Progenitor cell of endocrine pancreas (in vitro differentiated cells): ENCODE data around the gene MGRN1. TPM values are rescaled to one million over a fixed set of nuclear protein-coding genes. Genes with fewer than 3 reads are reported as not detected.

Source experiments
- DNase-seq: peaks from one replicate; pipeline ENCODE4 v3.0.0; 2021; ENCODE audit warnings: low spot score; ENCODE audit not compliant: unreplicated experiment
- H3K27ac Mint-ChIP-seq: 2 replicates; pipeline ENCODE4 v1.8.0; 2021; ENCODE audit warnings: mild to moderate bottlenecking, moderate library complexity, mixed read lengths
- H3K27me3 Mint-ChIP-seq: 2 replicates; pipeline ENCODE4 v1.8.0; 2021; ENCODE audit warnings: mixed read lengths
- H3K36me3 Mint-ChIP-seq: 2 replicates; pipeline ENCODE4 v1.8.0; 2022; ENCODE audit warnings: mixed read lengths; ENCODE audit not compliant: insufficient read depth
- H3K4me1 Mint-ChIP-seq: 2 replicates; pipeline ENCODE4 v1.8.0; 2021; ENCODE audit warnings: low read depth, mixed read lengths
- H3K4me3 Mint-ChIP-seq: 2 replicates; pipeline ENCODE4 v1.8.0; 2021; ENCODE audit warnings: low read depth, mild to moderate bottlenecking, moderate library complexity, mixed read lengths
- H3K9me3 Mint-ChIP-seq: 2 replicates; pipeline ENCODE4 v1.8.0; 2021; ENCODE audit warnings: low read depth, mixed read lengths
- CTCF ChIP-seq: fragments of 200-600 bp; sonication (generic); IDR thresholded peaks from one replicate; pipeline ENCODE4 v1.5.0; 2021; ENCODE audit warnings: antibody characterized with exemption, mild to moderate bottlenecking; ENCODE audit not compliant: unreplicated experiment
- total RNA-seq: library from RNA; stranded (reverse); gene quantifications from 2 replicates; pipeline ENCODE4 v1.2.1, GENCODE V29; 2021

Gene MGRN1
- total RNA-seq, 1 donor from 2014 or later, result 104 TPM

GRCh38 chr16:4641895-4642294, 17.3 kb downstream of the MGRN1 start:
- no peak for DNase-seq
- H3K4me3 Mint-ChIP-seq, result no peak overlapping the region
- no peak overlapping the region for H3K27ac Mint-ChIP-seq
- H3K4me1 Mint-ChIP-seq, result no peaks in the 10 kb centered on the region
- peaks cover 10% of the 10 kb centered on the region for H3K36me3 Mint-ChIP-seq
- no peak for TF ChIP-seq CTCF
- H3K27me3 Mint-ChIP-seq, result no peaks in the 10 kb centered on the region
- no peaks in the 10 kb centered on the region for H3K9me3 Mint-ChIP-seq

- no peaks in the 10 kb centered on the region for H3K9me3 Mint-ChIP-seq
- TF ChIP-seq CTCF, result no peak
- no peaks in the 10 kb centered on the region for H3K4me1 Mint-ChIP-seq
These were observed 22.4 kb downstream of the MGRN1 start for GRCh38 chr16:4646773-4647643.

GRCh38 chr16:4647644-4647980, 23.0 kb downstream of the MGRN1 start:
- Mint-ChIP-seq H3K27ac (no peak overlapping the region), H3K4me3 (no peak overlapping the region), H3K4me1 (no peaks in the 10 kb centered on the region), H3K36me3 (peaks cover 16% of the 10 kb centered on the region), H3K27me3 (no peaks in the 10 kb centered on the region), H3K9me3 (no peaks in the 10 kb centered on the region)
- TF ChIP-seq CTCF, result no peak
- no peak for DNase-seq

More at GRCh38 chr16:4646773-4647643, 22.4 kb downstream of the MGRN1 start:
- Mint-ChIP-seq H3K27ac (no peak overlapping the region), H3K36me3 (peaks cover 16% of the 10 kb centered on the region), H3K4me3 (no peak overlapping the region), H3K27me3 (no peaks in the 10 kb centered on the region)
- no peak for DNase-seq

GRCh38 chr16:4648917-4649316, 24.3 kb downstream of the MGRN1 start:
- Mint-ChIP-seq H3K27me3 (no peaks in the 10 kb centered on the region), H3K4me1 (peaks cover 8% of the 10 kb centered on the region), H3K9me3 (no peaks in the 10 kb centered on the region), H3K36me3 (peaks cover 20% of the 10 kb centered on the region), H3K4me3 (no peak overlapping the region), H3K27ac (peak overlapping the region; percentile 48)
- DNase-seq, result no peak
- no peak for TF ChIP-seq CTCF

GRCh38 chr16:4649744-4650442, 25.3 kb downstream of the MGRN1 start:
- DNase-seq, result no peak
- peaks cover 14% of the 10 kb centered on the region for H3K4me1 Mint-ChIP-seq
- peaks cover 20% of the 10 kb centered on the region for H3K36me3 Mint-ChIP-seq
- no peaks in the 10 kb centered on the region for H3K9me3 Mint-ChIP-seq
- H3K27me3 Mint-ChIP-seq, result no peaks in the 10 kb centered on the region
- H3K27ac Mint-ChIP-seq, result no peak overlapping the region
- H3K4me3 Mint-ChIP-seq, result no peak overlapping the region
- TF ChIP-seq CTCF, result no peak
